HL-60 (cell line): ENCODE measurements around the gene RSAD1.
A peak's percentile ranks its signal among the peaks of the same experiment; 100 is the strongest.

Experiments used
- DNase-seq, 2 experiments: peaks; one replicate each; pipeline ENCODE4 v3.0.0-alpha.2; 2010 to 2020; ENCODE audit warnings: low read depth in 1 of 2, low spot score in 1 of 2
- H3K27ac ChIP-seq: fragments of 250-450 bp; sonication (Bioruptor Pico); replicated peaks from 2 replicates; pipeline ENCODE4 v1.5.1; 2020; ENCODE audit warnings: mild to moderate bottlenecking, moderate library complexity
- H3K27me3 ChIP-seq: fragments of 250-450 bp; sonication (Bioruptor Pico); 2 replicates; pipeline ENCODE4 v1.5.1; 2021; ENCODE audit warnings: mild to moderate bottlenecking, moderate library complexity; ENCODE audit not compliant: insufficient read depth, poor library complexity, severe bottlenecking
- H3K4me3 ChIP-seq: replicated peaks from 2 replicates; pipeline ENCODE4 v1.5.1; 2011; ENCODE audit warnings: mild to moderate bottlenecking, control low read depth, low read length; ENCODE audit not compliant: insufficient read depth
- GABPA ChIP-seq: IDR thresholded peaks from 2 replicates; pipeline ENCODE4 v1.6.1; 2012; ENCODE audit warnings: low read depth
- POLR2AphosphoS5 ChIP-seq: IDR thresholded peaks from 2 replicates; pipeline ENCODE4 v1.6.1; 2012; ENCODE audit warnings: low read depth
- SPI1 ChIP-seq: IDR thresholded peaks from 2 replicates; pipeline ENCODE4 v1.6.1; 2012; ENCODE audit warnings: low read depth, mild to moderate bottlenecking, borderline replicate concordance
- TF ChIP-seq, protein P1 (sequence below): IDR thresholded peaks from one replicate; pipeline ENCODE4 v1.5.1; 2011; ENCODE audit warnings: low read length, control low read depth, inconsistent platforms; ENCODE audit not compliant: insufficient read depth
- TF ChIP-seq, protein P2 (sequence below): IDR thresholded peaks from 2 replicates; pipeline ENCODE4 v1.6.1; 2012; ENCODE audit warnings: low read depth; ENCODE audit not compliant: insufficient replicate concordance

Gene RSAD1

DNA sequence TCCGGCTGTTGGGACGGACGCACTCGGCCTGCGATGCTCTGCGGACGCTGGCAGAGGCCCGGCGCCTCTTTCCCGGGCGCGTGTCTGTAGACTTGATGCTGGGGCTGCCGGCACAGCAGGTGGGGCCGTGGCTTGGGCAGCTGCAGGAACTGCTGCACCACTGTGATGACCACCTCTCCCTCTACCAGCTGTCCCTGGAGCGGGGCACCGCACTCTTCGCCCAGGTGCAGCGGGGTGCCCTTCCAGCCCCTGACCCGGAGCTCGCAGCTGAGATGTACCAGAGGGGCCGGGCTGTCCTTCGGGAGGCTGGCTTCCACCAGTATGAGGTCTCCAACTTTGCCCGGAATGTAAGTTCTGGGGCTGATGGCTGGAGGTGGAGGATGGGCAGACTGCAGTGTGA, 3.5 kb downstream of the RSAD1 start:
- H3K27ac ChIP-seq = no peak overlapping the region
- DNase-seq = no peak

DNA sequence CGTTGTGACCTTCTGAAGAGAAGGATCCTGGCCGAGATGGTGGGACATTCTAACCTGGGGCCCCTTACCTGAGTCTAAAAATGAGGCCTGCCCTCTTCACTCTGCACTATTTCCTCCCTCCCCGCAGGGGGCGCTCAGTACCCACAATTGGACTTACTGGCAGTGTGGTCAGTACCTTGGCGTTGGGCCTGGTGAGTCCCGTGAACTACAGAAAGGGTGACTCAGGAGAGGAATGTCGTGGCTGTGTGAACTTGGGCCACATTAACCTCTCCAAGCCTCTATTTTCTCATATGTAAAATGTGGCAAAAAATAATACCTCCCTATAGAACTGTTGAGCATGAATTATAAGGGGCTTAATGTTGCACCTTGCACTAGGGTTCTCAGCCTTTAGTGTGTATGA, 3.9 kb downstream of the RSAD1 start:
- no peak overlapping the region for H3K4me3 ChIP-seq
- DNase-seq = peak; percentile 45 to 80
- no peaks in the 10 kb centered on the region for H3K27me3 ChIP-seq
- H3K27ac ChIP-seq = no peak overlapping the region
- TF ChIP-seq SPI1 (no peak), GABPA (no peak), POLR2AphosphoS5 (no peak)
- TF ChIP-seq, protein P1, sequence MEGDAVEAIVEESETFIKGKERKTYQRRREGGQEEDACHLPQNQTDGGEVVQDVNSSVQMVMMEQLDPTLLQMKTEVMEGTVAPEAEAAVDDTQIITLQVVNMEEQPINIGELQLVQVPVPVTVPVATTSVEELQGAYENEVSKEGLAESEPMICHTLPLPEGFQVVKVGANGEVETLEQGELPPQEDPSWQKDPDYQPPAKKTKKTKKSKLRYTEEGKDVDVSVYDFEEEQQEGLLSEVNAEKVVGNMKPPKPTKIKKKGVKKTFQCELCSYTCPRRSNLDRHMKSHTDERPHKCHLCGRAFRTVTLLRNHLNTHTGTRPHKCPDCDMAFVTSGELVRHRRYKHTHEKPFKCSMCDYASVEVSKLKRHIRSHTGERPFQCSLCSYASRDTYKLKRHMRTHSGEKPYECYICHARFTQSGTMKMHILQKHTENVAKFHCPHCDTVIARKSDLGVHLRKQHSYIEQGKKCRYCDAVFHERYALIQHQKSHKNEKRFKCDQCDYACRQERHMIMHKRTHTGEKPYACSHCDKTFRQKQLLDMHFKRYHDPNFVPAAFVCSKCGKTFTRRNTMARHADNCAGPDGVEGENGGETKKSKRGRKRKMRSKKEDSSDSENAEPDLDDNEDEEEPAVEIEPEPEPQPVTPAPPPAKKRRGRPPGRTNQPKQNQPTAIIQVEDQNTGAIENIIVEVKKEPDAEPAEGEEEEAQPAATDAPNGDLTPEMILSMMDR = peak; percentile 76
- TF ChIP-seq, protein P2, sequence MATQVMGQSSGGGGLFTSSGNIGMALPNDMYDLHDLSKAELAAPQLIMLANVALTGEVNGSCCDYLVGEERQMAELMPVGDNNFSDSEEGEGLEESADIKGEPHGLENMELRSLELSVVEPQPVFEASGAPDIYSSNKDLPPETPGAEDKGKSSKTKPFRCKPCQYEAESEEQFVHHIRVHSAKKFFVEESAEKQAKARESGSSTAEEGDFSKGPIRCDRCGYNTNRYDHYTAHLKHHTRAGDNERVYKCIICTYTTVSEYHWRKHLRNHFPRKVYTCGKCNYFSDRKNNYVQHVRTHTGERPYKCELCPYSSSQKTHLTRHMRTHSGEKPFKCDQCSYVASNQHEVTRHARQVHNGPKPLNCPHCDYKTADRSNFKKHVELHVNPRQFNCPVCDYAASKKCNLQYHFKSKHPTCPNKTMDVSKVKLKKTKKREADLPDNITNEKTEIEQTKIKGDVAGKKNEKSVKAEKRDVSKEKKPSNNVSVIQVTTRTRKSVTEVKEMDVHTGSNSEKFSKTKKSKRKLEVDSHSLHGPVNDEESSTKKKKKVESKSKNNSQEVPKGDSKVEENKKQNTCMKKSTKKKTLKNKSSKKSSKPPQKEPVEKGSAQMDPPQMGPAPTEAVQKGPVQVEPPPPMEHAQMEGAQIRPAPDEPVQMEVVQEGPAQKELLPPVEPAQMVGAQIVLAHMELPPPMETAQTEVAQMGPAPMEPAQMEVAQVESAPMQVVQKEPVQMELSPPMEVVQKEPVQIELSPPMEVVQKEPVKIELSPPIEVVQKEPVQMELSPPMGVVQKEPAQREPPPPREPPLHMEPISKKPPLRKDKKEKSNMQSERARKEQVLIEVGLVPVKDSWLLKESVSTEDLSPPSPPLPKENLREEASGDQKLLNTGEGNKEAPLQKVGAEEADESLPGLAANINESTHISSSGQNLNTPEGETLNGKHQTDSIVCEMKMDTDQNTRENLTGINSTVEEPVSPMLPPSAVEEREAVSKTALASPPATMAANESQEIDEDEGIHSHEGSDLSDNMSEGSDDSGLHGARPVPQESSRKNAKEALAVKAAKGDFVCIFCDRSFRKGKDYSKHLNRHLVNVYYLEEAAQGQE = no peak

More for the DNA sequence above, 3.5 kb downstream of the RSAD1 start:
- no peak for TF ChIP-seq GABPA
- TF ChIP-seq POLR2AphosphoS5 = no peak
- TF ChIP-seq, protein P2 = no peak
- TF ChIP-seq, protein P1 = no peak
- TF ChIP-seq SPI1 = no peak
- no peaks in the 10 kb centered on the region for H3K27me3 ChIP-seq
- H3K4me3 ChIP-seq = no peak overlapping the region

DNA sequence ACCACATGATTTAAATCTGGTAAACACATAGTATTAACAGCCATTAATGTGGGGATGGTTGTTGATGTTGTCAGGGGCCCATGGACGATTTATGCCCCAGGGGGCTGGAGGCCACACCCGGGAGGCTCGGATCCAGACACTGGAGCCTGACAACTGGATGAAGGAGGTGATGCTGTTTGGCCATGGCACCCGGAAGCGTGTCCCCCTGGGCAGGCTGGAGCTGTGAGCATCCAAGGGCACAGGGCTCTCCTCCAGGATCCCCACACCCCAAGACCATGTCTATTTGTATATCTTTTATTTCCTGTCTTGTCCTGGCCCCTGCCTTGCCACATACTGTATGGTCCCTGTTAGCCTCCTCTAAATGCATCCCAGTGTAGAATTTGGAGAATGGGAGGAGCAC, 4.6 kb downstream of the RSAD1 start:
- Histone ChIP-seq H3K27ac (no peak overlapping the region), H3K4me3 (no peak overlapping the region), H3K27me3 (no peaks in the 10 kb centered on the region)
- no peak for DNase-seq
- TF ChIP-seq, protein P2 = no peak
- TF ChIP-seq GABPA (no peak), POLR2AphosphoS5 (no peak), SPI1 (no peak)
- TF ChIP-seq, protein P1 = no peak
